DMS53 treated with DMSO at 0.1 percent for 48 hours (cell line): ENCODE measurements around the gene ANXA2.

Source experiments
- DNase-seq: peaks from one replicate; lab custom pipeline; 2025; ENCODE audit not compliant: unreplicated experiment; lab: John Stamatoyannopoulos, UW

Gene ANXA2

GRCh38 chr15:60372227-60372626 lies 25.6 kb downstream of the ANXA2 start:
- DNase-seq, result no peak

GRCh38 chr15:60371175-60372051 lies 26.4 kb downstream of the ANXA2 start:
- DNase-seq, result peak; percentile 9

DNA sequence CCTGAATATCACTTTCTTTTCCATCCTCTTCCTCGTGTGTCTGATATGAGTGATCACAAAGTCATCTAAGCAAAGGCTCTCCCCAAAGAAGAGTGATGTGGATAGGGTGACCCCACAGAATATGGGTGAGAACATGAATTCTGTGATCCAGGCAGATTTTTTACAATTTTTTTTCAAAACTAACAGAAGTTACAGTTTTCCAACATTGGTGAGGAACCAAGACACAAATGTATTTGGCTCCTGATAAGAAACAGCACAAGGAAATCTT lies 27.0 kb downstream of the ANXA2 start:
- no peak for DNase-seq

- DNase-seq, result no peak
These were observed 27.5 kb downstream of the ANXA2 start for GRCh38 chr15:60370105-60370868.

DNA sequence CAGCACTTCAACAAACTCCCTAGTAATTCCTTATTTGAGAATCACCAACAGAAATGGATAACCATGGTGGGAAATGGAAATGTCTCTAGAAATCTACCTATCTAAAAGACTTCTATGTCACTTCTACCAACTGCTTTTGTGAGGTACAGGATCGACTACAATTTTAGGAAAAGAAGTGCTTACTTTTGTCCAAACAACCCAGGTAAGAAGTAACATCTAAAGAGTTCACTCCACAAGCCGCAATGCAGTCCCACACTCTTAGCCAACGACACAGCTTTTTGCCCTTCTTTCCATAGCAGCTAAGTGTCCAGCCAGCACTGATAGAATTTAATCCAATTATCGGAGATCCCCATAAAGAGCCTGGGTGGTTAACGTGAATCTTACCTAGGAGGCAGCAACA lies 28.1 kb downstream of the ANXA2 start:
- DNase-seq, result no peak

GRCh38 chr15:60364612-60364924 lies 33.2 kb downstream of the ANXA2 start:
- DNase-seq, result no peak

GRCh38 chr15:60363903-60364611 lies 33.7 kb downstream of the ANXA2 start:
- no peak for DNase-seq

DNA sequence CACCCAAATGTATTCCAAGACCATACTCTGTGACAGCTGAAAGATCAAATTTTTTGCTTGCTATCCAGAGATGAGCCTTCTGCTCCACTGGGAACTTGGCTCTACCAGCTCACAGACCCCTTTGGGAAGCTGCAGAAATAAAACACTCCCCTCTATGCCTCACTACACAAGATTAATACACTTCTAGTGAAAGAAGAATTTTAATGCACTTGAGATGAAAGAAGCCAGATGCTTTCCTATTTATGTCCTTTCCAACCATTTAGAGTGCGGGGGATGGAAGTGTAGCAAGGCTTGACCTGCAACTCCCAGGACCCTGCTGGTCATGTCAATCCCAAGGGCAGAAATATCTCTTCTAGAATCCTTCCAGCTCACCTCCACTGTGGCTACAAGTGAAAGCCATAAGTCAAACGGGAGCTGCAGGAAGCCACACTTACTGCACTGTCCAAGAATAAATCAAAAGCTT lies 34.7 kb downstream of the ANXA2 start:
- DNase-seq, result no peak

DNA sequence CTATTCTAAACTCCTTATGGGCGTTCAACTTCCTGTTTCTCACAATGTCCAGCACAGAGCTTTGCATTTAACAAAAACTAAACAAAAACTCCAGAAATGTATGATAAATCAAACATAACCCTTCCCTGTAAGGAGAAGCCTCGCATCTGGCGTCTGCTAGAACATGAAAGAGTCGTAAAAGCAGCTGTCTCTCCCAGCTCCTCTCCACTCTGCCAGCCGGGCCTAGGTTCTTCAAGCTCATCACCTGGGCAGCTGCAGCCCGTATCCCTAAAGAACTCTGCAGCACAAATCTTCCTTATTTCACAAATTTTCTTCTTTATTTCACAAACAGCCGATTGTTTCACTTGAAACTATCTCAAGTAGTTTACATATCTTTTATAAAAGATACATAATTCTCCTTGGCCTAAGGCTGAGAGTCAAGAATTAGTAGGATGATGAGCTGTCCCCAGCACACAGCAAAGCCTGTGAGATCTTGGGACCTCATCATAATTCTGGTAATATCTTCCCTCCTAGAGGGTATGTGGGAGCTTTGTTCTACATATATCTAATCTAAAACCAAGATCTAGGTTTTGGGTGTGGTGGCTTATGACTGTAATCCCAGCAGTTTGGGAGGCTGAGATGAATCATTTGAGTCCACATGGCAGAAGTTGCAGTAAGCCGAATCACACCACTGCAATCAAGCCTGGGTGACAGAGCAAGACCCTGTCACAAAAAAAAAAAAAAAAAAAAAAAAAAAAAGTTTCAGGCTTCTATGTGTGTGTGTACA lies 35.3 kb downstream of the ANXA2 start:
- no peak for DNase-seq

DNA sequence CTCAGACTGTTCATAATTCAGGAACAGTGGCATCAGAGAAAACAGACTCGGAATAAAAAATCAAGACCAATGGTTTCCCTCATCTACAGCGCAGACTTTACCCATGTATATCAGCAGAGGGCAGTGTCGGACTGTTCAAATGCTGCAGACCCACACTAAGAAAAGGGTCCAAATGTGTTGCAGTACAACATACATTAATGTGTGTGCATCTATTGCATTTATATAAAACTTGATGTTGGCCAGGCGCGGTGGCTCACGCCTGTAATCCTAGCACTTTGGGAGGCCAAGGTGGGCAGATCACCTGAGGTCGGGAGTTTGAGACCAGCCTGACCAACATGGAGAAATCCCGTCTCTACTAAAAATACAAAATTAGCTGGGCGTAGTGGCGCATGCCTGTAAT lies 38.0 kb downstream of the ANXA2 start:
- DNase-seq, result peak; percentile 22

DNA sequence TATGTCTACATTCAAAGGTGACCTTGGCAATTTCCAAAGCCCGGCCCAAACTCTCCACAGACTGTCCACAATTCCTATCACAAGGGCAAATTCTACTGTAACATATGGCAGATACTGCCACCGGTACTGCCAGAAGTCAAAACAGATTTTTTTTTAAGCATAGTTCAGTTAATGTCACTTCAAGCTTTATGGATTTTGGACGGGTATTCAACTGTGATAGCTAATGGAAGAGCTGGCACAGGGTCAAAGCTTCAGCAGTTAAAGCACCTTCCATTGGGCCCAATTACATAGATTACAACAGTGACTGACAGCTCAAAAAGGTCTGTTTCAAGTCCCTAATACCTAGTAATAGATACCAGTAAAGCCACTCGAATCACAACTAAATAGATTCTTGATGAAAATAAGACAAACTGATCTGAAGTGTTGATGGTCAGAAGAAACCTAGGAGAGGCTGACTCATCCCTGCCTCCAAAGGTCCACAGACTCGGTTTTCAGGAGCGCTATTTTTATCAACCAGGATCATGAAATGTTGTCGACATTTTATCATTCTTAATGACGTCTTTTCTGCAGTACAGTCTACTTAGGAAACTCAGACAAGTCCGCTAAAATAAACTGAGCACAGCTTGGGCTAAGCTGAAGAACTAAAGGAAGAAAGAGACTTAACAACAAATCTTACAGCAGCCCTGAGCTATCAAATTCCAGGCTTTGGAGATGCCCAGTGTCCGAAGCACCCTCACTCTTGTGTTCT lies 38.7 kb downstream of the ANXA2 start:
- no peak for DNase-seq

DNA sequence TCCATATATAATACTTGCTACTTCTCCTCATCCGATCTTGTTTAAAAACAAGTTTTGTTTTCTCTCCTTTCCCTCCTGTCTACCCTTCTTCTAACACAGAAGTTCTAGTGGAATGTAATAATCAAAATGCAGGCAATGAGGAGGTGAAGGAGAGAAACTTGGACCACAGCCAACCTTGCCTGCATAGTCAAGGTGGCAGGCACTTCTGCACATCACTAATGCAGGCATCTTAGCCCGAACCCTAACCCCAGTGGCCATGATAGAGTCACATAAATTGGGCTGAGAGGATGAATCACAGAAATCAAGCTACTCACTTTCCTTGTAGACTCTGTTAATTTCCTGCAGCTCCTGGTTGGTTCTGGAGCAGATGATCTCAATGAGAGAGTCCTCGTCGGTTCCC lies 41.0 kb downstream of the ANXA2 start:
- no peak for DNase-seq

GRCh38 chr15:60355148-60355857 lies 42.5 kb downstream of the ANXA2 start:
- no peak for DNase-seq

- DNase-seq, result no peak
These were observed 44.4 kb downstream of the ANXA2 start for GRCh38 chr15:60353245-60353920.

- no peak for DNase-seq
These were observed 45.3 kb downstream of the ANXA2 start for GRCh38 chr15:60352525-60352924.

DNA sequence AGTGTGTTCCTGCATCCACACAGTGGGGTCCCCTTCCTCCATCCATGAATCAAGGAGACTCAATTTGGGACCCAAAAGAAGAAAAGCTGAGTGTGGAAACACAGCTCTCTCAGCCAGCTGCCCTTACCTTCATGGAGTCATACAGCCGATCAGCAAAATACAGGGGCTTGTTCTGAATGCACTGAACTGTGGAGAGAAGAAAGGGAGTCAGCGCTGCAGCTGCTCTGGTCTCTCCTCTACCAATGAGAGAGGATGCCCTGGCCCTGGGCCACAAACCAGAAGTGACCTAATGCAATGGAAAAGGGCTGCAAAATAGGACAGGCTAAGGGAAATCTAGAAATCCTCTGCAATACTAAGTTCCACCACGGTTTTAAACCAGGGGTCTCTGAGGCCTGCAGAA lies 46.7 kb downstream of the ANXA2 start:
- DNase-seq, result peak; percentile 60

DNA sequence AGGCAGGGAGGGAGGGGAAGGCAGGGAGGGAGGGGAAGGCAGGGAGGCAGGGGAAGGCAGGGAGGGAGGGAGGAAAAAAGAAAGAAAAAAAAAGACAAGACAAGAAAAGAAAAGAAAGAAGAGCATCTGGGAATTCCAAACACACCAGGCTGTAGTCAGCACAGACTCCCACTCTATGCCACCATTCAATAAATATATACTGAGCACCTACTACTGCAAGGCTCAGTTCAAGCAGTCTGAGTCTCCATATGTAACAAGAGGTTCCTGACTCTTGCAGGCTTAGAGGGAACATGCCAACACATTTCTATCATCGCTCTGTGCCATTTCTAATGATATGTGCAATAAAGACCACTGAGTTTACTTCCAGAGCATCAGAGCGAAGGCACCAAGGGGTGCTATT lies 47.7 kb downstream of the ANXA2 start:
- no peak for DNase-seq

GRCh38 chr15:60349589-60349988 lies 48.2 kb downstream of the ANXA2 start:
- no peak for DNase-seq

- DNase-seq, result no peak
These were observed 50.2 kb downstream of the ANXA2 start for GRCh38 chr15:60347480-60348049.
